HepG2 (cell line): Measurements from ENCODE around the gene PSMA7. TPM values are rescaled to one million over a fixed set of nuclear protein-coding genes. Genes with fewer than 3 reads are reported as not detected.

Experiments used
- ATRX ChIP-seq: sonication (generic); formaldehyde crosslinking; IDR thresholded peaks from 2 replicates; pipeline ENCODE4 v1.4.0; 2020; ENCODE audit warnings: missing genetic modification reagents, borderline replicate concordance
- FIP1L1 ChIP-seq: fragments of 200-400 bp; formaldehyde crosslinking; IDR thresholded peaks from 2 replicates; pipeline ENCODE4 v1.6.1; 2018; ENCODE audit warnings: low read depth, mild to moderate bottlenecking, low read length, moderate library complexity, borderline replicate concordance; ENCODE audit not compliant: insufficient read depth
- FOXM1 ChIP-seq: sonication (generic); formaldehyde crosslinking; IDR thresholded peaks from 2 replicates; pipeline ENCODE4 v1.5.0; 2020; ENCODE audit warnings: missing genetic modification reagents
- IKZF4 ChIP-seq: sonication (generic); formaldehyde crosslinking; IDR thresholded peaks from 2 replicates; pipeline ENCODE4 v1.5.1; 2020; ENCODE audit warnings: borderline replicate concordance, mild to moderate bottlenecking, low read depth, missing genetic modification reagents; ENCODE audit errors: not compliant biosample characterization
- SOX13 ChIP-seq, 3 experiments: fragments of 450-650 bp in 1 of 3; sonication (generic) in 1 of 3; formaldehyde crosslinking in 1 of 3; IDR thresholded peaks in 2 of 3; conservative IDR thresholded peaks in 1 of 3; 2 replicates each; pipeline versions ENCODE4 v1.5.0 to v1.6.1; 2016 to 2020; ENCODE audit warnings: antibody characterized with exemption in 1 of 3, mild to moderate bottlenecking in 1 of 3, missing compliant biosample characterization in 1 of 3, missing genetic modification reagents in 1 of 3, moderate library complexity in 1 of 3
- SP140L ChIP-seq: sonication (generic); formaldehyde crosslinking; IDR thresholded peaks from 2 replicates; pipeline ENCODE4 v1.4.0; 2020; ENCODE audit warnings: missing genetic modification reagents, borderline replicate concordance
- TCF7 ChIP-seq: sonication (generic); IDR thresholded peaks from 2 replicates; pipeline ENCODE4 v1.6.1; 2016; ENCODE audit warnings: antibody characterized with exemption, low read depth
- ZFP36L2 ChIP-seq: sonication (generic); formaldehyde crosslinking; IDR thresholded peaks from 2 replicates; pipeline ENCODE4 v1.4.0; 2020; ENCODE audit warnings: missing genetic modification reagents
- ZFP41 ChIP-seq: sonication (generic); formaldehyde crosslinking; IDR thresholded peaks from 2 replicates; pipeline ENCODE4 v1.4.0; 2020; ENCODE audit warnings: mild to moderate bottlenecking, missing genetic modification reagents, borderline replicate concordance
- ZFP90 ChIP-seq: sonication (generic); formaldehyde crosslinking; IDR thresholded peaks from 2 replicates; pipeline ENCODE4 v1.8.0; 2022; ENCODE audit warnings: missing genetic modification reagents, mild to moderate bottlenecking, inconsistent platforms, borderline replicate concordance
- ZNF430 ChIP-seq: sonication (generic); formaldehyde crosslinking; IDR thresholded peaks from 2 replicates; pipeline ENCODE4 v1.9.0; 2021; ENCODE audit warnings: mild to moderate bottlenecking, missing genetic modification reagents
- ZNF451 ChIP-seq: sonication (generic); formaldehyde crosslinking; IDR thresholded peaks from 2 replicates; pipeline ENCODE4 v1.5.0; 2020; ENCODE audit warnings: mild to moderate bottlenecking, missing genetic modification reagents
- ZNF646 ChIP-seq: sonication (generic); formaldehyde crosslinking; IDR thresholded peaks from 2 replicates; pipeline ENCODE4 v1.9.0; 2021; ENCODE audit warnings: mild to moderate bottlenecking, missing genetic modification reagents
- ZNF75D ChIP-seq: sonication (generic); formaldehyde crosslinking; IDR thresholded peaks from 2 replicates; pipeline ENCODE4 v1.8.1; 2023; ENCODE audit warnings: missing genetic modification reagents, mild to moderate bottlenecking, borderline replicate concordance
- polyA plus RNA-seq, 8 experiments: library from polyadenylated mRNA; depleted of rRNA in 3 of 8; stranded (reverse) in 7 of 8; unstranded in 1 of 8; fragments of >200 nt; fragmentation: Illumina TruSeq in 4 of 8; extraction: Trizol in 4 of 8; gene quantifications; 2 replicates each; pipeline versions ENCODE4 v1.2.1 to v1.2.3, GENCODE V29; 2011 to 2016; ENCODE audit warnings: low read depth in 4 of 8, missing spikeins in 1 of 8, mixed read lengths in 1 of 8; ENCODE audit not compliant: insufficient read depth in 1 of 8
- total RNA-seq, 5 experiments: library from RNA; depleted of rRNA; stranded (reverse); fragments of >200 nt; fragmentation: Illumina TruSeq; extraction: Trizol; gene quantifications; 2 replicates each; pipeline ENCODE4 v1.2.3, GENCODE V29; 2016; ENCODE audit warnings: low read depth in 1 of 5
- TF ChIP-seq, protein P1 (sequence below): fragments of 450-650 bp; IDR thresholded peaks from 2 replicates; pipeline ENCODE4 v1.6.1; 2017; ENCODE audit warnings: mild to moderate bottlenecking
- TF ChIP-seq, protein P2 (sequence below): sonication (generic); formaldehyde crosslinking; IDR thresholded peaks from 2 replicates; pipeline ENCODE4 v1.5.0; 2020; ENCODE audit warnings: mild to moderate bottlenecking, missing genetic modification reagents, borderline replicate concordance

PSMA7 gene
- total and polyA plus RNA-seq, 2 of the 13 experiments (the other 11 are each of a cell fraction or from before 2014, with no cell fraction given), result 531 to 631 TPM

DNA sequence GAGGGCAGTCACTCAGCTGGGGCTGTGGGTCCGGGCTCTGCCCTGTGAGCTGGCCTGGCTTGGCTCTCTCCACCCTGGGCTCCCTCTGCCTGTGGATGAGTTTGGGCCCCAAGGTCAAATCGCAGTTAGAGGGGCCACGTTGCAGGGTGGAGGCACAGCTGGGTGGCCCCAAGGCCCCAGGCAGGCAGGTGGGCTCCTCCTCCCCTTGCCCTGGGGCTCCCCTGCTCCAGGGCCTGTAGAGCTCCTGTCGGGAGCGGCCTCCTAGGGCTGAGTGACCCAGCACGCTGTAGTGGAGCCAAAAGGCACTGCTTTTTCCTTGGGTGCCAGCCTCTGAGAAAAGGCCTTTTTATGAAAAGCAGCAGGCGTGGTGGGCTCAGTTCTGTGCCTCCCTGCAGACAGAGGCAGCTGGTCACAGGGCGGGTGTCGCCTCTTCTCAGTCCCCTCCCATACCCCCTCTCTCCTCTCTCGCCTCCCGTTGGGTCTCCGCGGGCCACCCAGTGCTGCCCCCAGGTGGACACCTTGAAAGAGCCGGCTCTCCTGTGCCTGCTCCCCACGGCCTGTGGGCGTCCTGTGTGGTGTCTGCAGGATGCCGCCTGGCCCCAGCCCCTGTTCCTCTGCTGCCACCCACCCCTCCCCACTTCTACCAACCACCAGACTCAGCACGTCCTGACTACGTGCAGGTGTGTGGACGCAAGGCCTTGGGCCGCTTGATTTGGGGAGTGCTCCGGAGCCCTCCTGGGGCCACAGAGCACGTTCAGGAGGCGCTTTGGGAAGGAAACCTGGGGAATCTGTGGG, 13.6 kb upstream of the PSMA7 start (continued):
- TF ChIP-seq IKZF4 (CRISPR knock-in tag), result no peak
- TF ChIP-seq ATRX (CRISPR knock-in tag), result no peak
- TF ChIP-seq ZNF451, result peak; percentile 69; the same call in 1 of the 2 replicates
- no peak for TF ChIP-seq FOXM1 (CRISPR knock-in tag)
- TF ChIP-seq TCF7, result no peak
- TF ChIP-seq ZNF430 (CRISPR knock-in tag), result no peak
- no peak for TF ChIP-seq FIP1L1
- TF ChIP-seq, protein P1, sequence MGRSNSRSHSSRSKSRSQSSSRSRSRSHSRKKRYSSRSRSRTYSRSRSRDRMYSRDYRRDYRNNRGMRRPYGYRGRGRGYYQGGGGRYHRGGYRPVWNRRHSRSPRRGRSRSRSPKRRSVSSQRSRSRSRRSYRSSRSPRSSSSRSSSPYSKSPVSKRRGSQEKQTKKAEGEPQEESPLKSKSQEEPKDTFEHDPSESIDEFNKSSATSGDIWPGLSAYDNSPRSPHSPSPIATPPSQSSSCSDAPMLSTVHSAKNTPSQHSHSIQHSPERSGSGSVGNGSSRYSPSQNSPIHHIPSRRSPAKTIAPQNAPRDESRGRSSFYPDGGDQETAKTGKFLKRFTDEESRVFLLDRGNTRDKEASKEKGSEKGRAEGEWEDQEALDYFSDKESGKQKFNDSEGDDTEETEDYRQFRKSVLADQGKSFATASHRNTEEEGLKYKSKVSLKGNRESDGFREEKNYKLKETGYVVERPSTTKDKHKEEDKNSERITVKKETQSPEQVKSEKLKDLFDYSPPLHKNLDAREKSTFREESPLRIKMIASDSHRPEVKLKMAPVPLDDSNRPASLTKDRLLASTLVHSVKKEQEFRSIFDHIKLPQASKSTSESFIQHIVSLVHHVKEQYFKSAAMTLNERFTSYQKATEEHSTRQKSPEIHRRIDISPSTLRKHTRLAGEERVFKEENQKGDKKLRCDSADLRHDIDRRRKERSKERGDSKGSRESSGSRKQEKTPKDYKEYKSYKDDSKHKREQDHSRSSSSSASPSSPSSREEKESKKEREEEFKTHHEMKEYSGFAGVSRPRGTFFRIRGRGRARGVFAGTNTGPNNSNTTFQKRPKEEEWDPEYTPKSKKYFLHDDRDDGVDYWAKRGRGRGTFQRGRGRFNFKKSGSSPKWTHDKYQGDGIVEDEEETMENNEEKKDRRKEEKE, result no peak
- TF ChIP-seq ZFP41 (CRISPR knock-in tag), result no peak
- no peak for TF ChIP-seq SOX13 (IDR thresholded peaks at IDR 0.05)
- no peak for TF ChIP-seq SOX13 (CRISPR knock-in tag; conservative IDR thresholded peaks at IDR 0.05 in 1 of 2, IDR thresholded peaks at IDR 0.05 in 1 of 2)
- TF ChIP-seq, protein P2, sequence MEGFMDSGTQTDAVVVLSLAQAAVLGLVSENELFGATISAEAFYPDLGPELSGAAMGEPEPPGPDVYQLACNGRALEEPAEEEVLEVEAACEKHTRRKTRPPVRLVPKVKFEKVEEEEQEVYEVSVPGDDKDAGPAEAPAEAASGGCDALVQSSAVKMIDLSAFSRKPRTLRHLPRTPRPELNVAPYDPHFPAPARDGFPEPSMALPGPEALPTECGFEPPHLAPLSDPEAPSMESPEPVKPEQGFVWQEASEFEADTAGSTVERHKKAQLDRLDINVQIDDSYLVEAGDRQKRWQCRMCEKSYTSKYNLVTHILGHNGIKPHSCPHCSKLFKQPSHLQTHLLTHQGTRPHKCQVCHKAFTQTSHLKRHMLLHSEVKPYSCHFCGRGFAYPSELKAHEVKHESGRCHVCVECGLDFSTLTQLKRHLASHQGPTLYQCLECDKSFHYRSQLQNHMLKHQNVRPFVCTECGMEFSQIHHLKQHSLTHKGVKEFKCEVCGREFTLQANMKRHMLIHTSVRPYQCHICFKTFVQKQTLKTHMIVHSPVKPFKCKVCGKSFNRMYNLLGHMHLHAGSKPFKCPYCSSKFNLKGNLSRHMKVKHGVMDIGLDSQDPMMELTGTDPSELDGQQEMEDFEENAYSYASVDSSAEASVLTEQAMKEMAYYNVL (CRISPR knock-in tag), result no peak
- 0 out of 2 replicates have a peak, but pooled peaks have one; percentile 63 for TF ChIP-seq ZFP36L2 (CRISPR knock-in tag)
- TF ChIP-seq SP140L (CRISPR knock-in tag), result no peak
- TF ChIP-seq ZNF646 (CRISPR knock-in tag), result no peak
- no peak for TF ChIP-seq ZFP90 (CRISPR knock-in tag)
- no peak for TF ChIP-seq ZNF75D (CRISPR knock-in tag)
